Activated T-helper 17 cell treated with anti-CD3 and anti-CD28 coated beads, Interleukin-2, amount 50 U/mL, for 72 hours (primary cell): ENCODE data around the gene MAGED4. TPM values are rescaled to one million over a fixed set of nuclear protein-coding genes. Genes with fewer than 3 reads are reported as not detected.

Source experiments
- total RNA-seq, 2 donors: library from RNA; stranded (reverse); gene quantifications; one replicate each; pipeline ENCODE4 v1.2.3, GENCODE V29; 2022

Gene MAGED4
- total RNA-seq, 2 donors from 2014 or later = 0.37 to 0.61 TPM

Other genes with a start within 250 kb of the MAGED4 start
- 1 to 10 TPM; 3.7 to 4.0 TPM for gene MAGED4B, start 115.7 kb upstream of the MAGED4 start, total RNA-seq
- gene XAGE2, start 184.1 kb downstream of the MAGED4 start, total RNA-seq = not detected